ENCODE results near the gene RASSF3. TPM values are rescaled to one million over a fixed set of nuclear protein-coding genes. Genes with fewer than 3 reads are reported as not detected.

RASSF3 gene
- total RNA-seq, 1 donor from 2014 or later: 28.2 TPM

DNA sequence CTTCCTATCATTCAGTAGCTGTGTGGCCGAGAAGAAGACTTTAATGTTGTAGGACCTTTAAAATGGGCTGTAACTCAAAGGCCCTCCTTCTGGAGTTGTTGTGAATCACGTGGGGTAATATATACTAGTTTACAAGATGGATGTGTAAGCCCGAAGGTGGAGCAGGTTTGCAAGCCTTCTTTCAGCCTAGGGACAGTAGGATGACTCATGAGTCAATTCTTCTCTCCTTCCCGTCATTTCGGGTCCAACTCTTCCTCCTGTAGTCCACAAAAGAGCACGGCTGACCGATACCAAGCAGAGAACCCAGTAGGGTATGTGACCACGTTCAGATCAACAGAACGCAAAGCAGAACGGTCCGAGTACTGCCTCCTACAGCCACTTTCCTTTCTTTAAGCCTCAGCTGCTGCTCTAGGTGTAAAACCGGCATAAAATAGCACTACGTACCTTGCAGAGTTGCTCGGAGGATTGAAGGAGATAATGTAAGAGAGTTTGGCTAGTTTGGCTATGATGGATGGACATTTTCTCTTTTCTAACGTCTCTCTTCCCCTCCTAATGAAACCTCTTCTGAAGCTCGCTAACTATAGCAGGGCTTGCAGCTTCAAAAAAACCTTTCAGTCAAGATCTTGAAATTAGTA is 1.3 kb upstream of the RASSF3 start:
- TF ChIP-seq, protein P1, sequence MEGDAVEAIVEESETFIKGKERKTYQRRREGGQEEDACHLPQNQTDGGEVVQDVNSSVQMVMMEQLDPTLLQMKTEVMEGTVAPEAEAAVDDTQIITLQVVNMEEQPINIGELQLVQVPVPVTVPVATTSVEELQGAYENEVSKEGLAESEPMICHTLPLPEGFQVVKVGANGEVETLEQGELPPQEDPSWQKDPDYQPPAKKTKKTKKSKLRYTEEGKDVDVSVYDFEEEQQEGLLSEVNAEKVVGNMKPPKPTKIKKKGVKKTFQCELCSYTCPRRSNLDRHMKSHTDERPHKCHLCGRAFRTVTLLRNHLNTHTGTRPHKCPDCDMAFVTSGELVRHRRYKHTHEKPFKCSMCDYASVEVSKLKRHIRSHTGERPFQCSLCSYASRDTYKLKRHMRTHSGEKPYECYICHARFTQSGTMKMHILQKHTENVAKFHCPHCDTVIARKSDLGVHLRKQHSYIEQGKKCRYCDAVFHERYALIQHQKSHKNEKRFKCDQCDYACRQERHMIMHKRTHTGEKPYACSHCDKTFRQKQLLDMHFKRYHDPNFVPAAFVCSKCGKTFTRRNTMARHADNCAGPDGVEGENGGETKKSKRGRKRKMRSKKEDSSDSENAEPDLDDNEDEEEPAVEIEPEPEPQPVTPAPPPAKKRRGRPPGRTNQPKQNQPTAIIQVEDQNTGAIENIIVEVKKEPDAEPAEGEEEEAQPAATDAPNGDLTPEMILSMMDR (IDR thresholded peaks at IDR 0.05; ENCODE audit: partially characterized antibody, unreplicated experiment): no peak
- Mint-ChIP-seq H3K27ac (ENCODE audit: unreplicated experiment) (no peak overlapping the region), H3K4me1 (ENCODE audit: low read depth, unreplicated experiment) (peaks cover 10% of the 10 kb centered on the region), H3K27me3 (ENCODE audit: unreplicated experiment) (peaks cover 14% of the 10 kb centered on the region), H3K36me3 (ENCODE audit: unreplicated experiment) (peaks cover 4% of the 10 kb centered on the region), H3K4me3 (ENCODE audit: unreplicated experiment) (peak overlapping the region; percentile 92), H3K9me3 (ENCODE audit: unreplicated experiment) (peaks cover 9% of the 10 kb centered on the region)
- no peak for DNase-seq

DNA sequence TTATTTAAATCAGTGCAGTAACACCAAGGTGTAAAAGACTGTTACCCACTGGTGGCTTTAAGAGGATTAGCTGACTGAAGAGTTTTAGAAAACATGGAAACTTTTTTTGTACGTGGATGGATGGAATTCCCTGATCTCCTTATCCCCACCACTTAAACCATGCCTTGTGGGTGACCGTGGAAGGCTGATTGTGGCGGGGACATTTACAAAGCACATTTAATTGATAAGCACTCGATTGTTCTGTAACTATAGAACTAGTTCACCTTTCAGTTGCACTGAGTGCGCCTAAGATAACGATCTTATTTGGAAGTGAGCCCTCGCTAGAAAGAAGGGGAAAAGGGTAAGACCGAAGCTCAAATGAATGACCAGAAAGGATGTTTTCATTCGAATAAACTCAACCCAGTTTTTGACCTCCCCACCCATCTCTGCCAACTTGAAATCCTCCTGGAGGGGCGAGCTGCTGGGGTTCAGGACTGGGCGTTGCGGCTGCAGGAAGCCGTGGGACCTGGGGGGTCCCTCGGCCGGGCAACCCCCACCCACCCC is 688 bp upstream of the RASSF3 start:
- Mint-ChIP-seq H3K27ac (ENCODE audit: unreplicated experiment) (peak overlapping the region; percentile 68), H3K4me1 (ENCODE audit: low read depth, unreplicated experiment) (peaks cover 10% of the 10 kb centered on the region), H3K36me3 (ENCODE audit: unreplicated experiment) (peaks cover 4% of the 10 kb centered on the region), H3K27me3 (ENCODE audit: unreplicated experiment) (peaks cover 14% of the 10 kb centered on the region), H3K4me3 (ENCODE audit: unreplicated experiment) (peak overlapping the region; percentile 92), H3K9me3 (ENCODE audit: unreplicated experiment) (peaks cover 9% of the 10 kb centered on the region)
- TF ChIP-seq, protein P1 (IDR thresholded peaks at IDR 0.05; ENCODE audit: partially characterized antibody, unreplicated experiment): no peak
- no peak for DNase-seq

DNA sequence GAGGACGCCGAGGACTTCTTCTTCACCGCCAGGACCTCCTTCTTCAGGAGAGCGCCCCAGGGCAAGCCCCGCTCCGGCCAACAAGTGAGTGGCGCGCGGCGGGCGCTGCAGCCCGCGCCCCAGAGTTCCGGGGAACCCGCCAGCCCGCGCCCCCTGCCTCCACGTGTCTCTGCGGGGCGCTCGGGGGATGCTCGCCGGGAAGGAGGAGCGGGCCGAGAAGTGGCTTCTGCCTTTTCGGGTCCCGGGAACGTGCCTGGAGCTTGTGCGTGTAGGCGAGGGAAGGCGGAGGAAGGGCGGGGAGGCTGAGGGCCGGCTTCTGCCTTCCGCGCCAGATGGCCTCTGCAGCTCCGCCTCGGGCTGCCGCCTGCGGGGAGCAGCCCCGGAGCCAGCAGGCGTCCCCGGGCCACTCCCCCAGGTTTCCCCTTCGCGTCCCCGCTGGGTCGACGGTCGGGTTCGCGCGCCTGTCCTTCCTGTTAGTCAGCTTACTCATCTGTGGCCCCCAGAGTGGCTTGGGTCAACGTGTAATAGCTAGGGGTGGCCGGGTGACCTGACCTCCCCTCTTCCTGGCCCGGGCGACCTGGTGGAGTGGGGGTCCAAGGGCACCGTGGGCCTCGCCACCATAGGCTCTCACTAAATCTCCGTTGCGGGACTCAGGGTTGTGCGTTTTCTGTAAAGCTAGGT is 505 bp downstream of the RASSF3 start:
- Mint-ChIP-seq H3K4me1 (ENCODE audit: low read depth, unreplicated experiment) (peaks cover 10% of the 10 kb centered on the region), H3K27ac (ENCODE audit: unreplicated experiment) (peak overlapping the region; percentile 71), H3K9me3 (ENCODE audit: unreplicated experiment) (peaks cover 9% of the 10 kb centered on the region), H3K36me3 (ENCODE audit: unreplicated experiment) (peaks cover 4% of the 10 kb centered on the region), H3K4me3 (ENCODE audit: unreplicated experiment) (peak overlapping the region; percentile 93), H3K27me3 (ENCODE audit: unreplicated experiment) (peaks cover 14% of the 10 kb centered on the region)
- DNase-seq: peak; percentile 71
- TF ChIP-seq, protein P1 (IDR thresholded peaks at IDR 0.05; ENCODE audit: partially characterized antibody, unreplicated experiment): no peak

DNA sequence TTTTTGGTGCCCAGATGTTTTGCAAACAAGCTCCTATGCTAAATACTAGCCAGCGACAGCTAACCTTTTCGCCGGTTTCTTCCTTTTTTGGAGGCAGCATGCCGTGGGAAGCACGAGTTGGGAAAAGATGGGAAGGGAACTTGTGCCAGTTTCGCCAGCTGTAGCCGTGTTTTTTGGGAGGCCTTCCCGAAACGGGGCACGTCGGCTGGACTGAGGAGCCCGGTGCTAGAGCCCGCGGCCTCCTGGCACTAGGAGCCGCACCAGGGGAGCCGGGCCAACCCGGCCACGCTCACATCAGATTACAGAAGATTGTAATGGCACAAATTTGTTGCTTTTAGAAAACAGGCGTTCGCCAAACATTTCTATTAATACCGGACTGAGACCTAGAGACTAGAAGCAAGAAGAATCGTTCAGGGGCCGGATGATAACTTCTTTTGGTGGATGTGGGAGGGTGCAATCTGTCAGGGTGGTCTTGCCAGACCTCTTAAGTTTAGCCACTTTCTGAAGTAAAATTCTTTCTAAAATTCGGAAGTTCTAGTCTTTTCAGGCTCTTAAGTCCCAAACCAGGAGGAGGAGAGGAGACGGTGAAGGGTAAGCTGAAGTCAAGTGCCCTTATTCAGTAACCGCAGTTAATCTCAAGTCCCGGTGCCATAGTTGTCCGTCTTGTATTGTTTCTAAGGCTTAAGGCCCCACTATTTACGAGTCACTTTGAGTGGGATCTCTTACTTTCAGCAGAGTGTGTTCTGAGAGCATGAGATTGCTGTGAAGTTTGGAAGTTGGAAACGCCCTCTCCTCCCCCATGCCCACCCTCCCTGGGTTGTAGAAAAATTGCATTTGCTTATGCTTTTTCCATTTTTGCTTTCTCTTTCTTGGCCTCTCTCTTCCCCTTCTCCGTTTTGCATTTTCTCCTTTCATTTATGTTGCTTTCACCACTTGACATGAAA is 1.3 kb downstream of the RASSF3 start:
- H3K9me3 Mint-ChIP-seq (ENCODE audit: unreplicated experiment): peaks cover 9% of the 10 kb centered on the region
- TF ChIP-seq, protein P1 (IDR thresholded peaks at IDR 0.05; ENCODE audit: partially characterized antibody, unreplicated experiment): no peak
- H3K36me3 Mint-ChIP-seq (ENCODE audit: unreplicated experiment): peaks cover 4% of the 10 kb centered on the region
- H3K27me3 Mint-ChIP-seq (ENCODE audit: unreplicated experiment): peaks cover 14% of the 10 kb centered on the region
- DNase-seq: peak; percentile 30
- peak overlapping the region; percentile 71 for H3K27ac Mint-ChIP-seq (ENCODE audit: unreplicated experiment)
- H3K4me1 Mint-ChIP-seq (ENCODE audit: low read depth, unreplicated experiment): peaks cover 10% of the 10 kb centered on the region
- H3K4me3 Mint-ChIP-seq (ENCODE audit: unreplicated experiment): peak overlapping the region; percentile 93

Data from glutamatergic neuron (in vitro differentiated cells).